H1 (cell line): ENCODE data around the gene BRPF1. TPM values are rescaled to one million over a fixed set of nuclear protein-coding genes. Genes with fewer than 3 reads are reported as not detected.
A peak's percentile ranks its signal among the peaks of the same experiment; 100 is the strongest.

Experiments used
- CHD2 ChIP-seq: IDR thresholded peaks from 2 replicates; pipeline ENCODE4 v1.6.1; 2012; ENCODE audit warnings: low read length, improper control_type of control experiment
- EGR1 ChIP-seq: IDR thresholded peaks from 2 replicates; pipeline ENCODE4 v1.6.1; 2011; ENCODE audit warnings: low read depth, low read length, borderline replicate concordance
- EP300 ChIP-seq, 2 experiments: IDR thresholded peaks; 1 replicate in 1 of 2; 2 replicates in 1 of 2; pipeline ENCODE4 v1.6.1; 2011 to 2012; ENCODE audit warnings: low read depth in 2 of 2, low read length in 2 of 2, mild to moderate bottlenecking in 2 of 2, borderline replicate concordance in 1 of 2, inconsistent platforms in 1 of 2, moderate library complexity in 1 of 2
- FOSL1 ChIP-seq: IDR thresholded peaks from 2 replicates; pipeline ENCODE4 v1.6.1; 2011; ENCODE audit warnings: mild to moderate bottlenecking, low read depth, low read length, moderate library complexity; ENCODE audit not compliant: insufficient read depth
- HDAC2 ChIP-seq, 2 experiments: fragments of 300-600 bp in 1 of 2; sonication (generic) in 1 of 2; IDR thresholded peaks; 2 replicates each; pipeline ENCODE4 v1.6.1; 2011 to 2012; ENCODE audit warnings: low read depth in 2 of 2, low read length in 2 of 2, mild to moderate bottlenecking in 2 of 2, moderate library complexity in 2 of 2, borderline replicate concordance in 1 of 2, inconsistent platforms in 1 of 2
- KDM1A ChIP-seq: fragments of 200-600, 300-600 bp; sonication (generic); IDR thresholded peaks from 2 replicates; pipeline ENCODE4 v1.7.1; 2016; ENCODE audit warnings: mild to moderate bottlenecking, low read length, borderline replicate concordance
- MAFK ChIP-seq: IDR thresholded peaks from 2 replicates; pipeline ENCODE4 v1.6.1; 2012; ENCODE audit warnings: low read depth, mild to moderate bottlenecking, improper control_type of control experiment, low read length
- NANOG ChIP-seq: IDR thresholded peaks from 2 replicates; pipeline ENCODE4 v1.6.1; 2011; ENCODE audit warnings: low read length, low read depth, mild to moderate bottlenecking, inconsistent platforms; ENCODE audit not compliant: insufficient read depth, poor library complexity, severe bottlenecking
- PHF8 ChIP-seq: fragments of 200-600 bp; sonication (generic); conservative IDR thresholded peaks from 2 replicates; pipeline ENCODE4 v1.7.1; 2012; ENCODE audit warnings: low read depth, mild to moderate bottlenecking, inconsistent platforms, low read length, moderate library complexity
- RNF2 ChIP-seq: fragments of 200-900, 300-1000 bp; sonication (generic); IDR thresholded peaks from 2 replicates; pipeline ENCODE4 v1.7.1; 2016; ENCODE audit warnings: borderline replicate concordance, low read depth, mild to moderate bottlenecking, antibody characterized with exemption, low read length; ENCODE audit not compliant: poor library complexity, severe bottlenecking; ENCODE audit errors: missing control alignments
- RXRA ChIP-seq: IDR thresholded peaks from 2 replicates; pipeline ENCODE4 v1.6.1; 2011; ENCODE audit warnings: low read depth, mild to moderate bottlenecking, low read length, moderate library complexity; ENCODE audit not compliant: insufficient read depth
- SIX5 ChIP-seq: IDR thresholded peaks from 2 replicates; pipeline ENCODE4 v1.6.1; 2011; ENCODE audit warnings: mild to moderate bottlenecking, low read depth, low read length
- SP2 ChIP-seq: IDR thresholded peaks from 2 replicates; pipeline ENCODE4 v1.6.1; 2012; ENCODE audit warnings: mild to moderate bottlenecking, low read length, inconsistent platforms
- SUZ12 ChIP-seq: fragments of 200-600 bp; sonication (generic); IDR thresholded peaks from 2 replicates; pipeline ENCODE4 v1.6.1; 2012; ENCODE audit warnings: mild to moderate bottlenecking, inconsistent platforms, low read length, moderate library complexity, mixed read lengths
- TAF1 ChIP-seq: IDR thresholded peaks from 2 replicates; pipeline ENCODE4 v1.6.1; 2011; ENCODE audit warnings: mild to moderate bottlenecking, low read depth, low read length
- TAF7 ChIP-seq: optimal IDR thresholded peaks from 2 replicates; pipeline ENCODE3; 2011; ENCODE audit warnings: low read depth, mild to moderate bottlenecking, inconsistent platforms, low read length, moderate library complexity, borderline replicate concordance
- TCF12 ChIP-seq: IDR thresholded peaks from 2 replicates; pipeline ENCODE4 v1.6.1; 2011; ENCODE audit warnings: low read depth, mild to moderate bottlenecking, low read length
- TEAD4 ChIP-seq: IDR thresholded peaks from 2 replicates; pipeline ENCODE4 v1.6.1; 2012; ENCODE audit warnings: low read depth, low read length, inconsistent platforms, mixed read lengths
- YY1 ChIP-seq: IDR thresholded peaks from 2 replicates; pipeline ENCODE4 v1.6.1; 2011; ENCODE audit warnings: low read depth, mild to moderate bottlenecking, low read length
- polyA plus RNA-seq, 7 experiments: library from polyadenylated mRNA; depleted of rRNA in 3 of 7; stranded (reverse) in 5 of 7; unstranded in 2 of 7; fragments of >200 nt in 5 of 7; fragments of 200-250 nt in 2 of 7; gene quantifications; 1 replicate in 5 of 7; 2 replicates in 1 of 7; 4 replicates in 1 of 7; pipeline versions ENCODE4 v1.2.1 to v1.2.3, GENCODE V29; 2011 to 2013; ENCODE audit warnings: missing spikeins in 2 of 7, mixed read lengths in 2 of 7
- total RNA-seq: library from RNA; stranded (reverse); fragmentation: NEBNext Ultra II Directional; extraction: Animal tissue kit (Norgen Biotek cat#: 25700); gene quantifications from 2 replicates; pipeline ENCODE4 v1.2.1, GENCODE V29; 2021
- TF ChIP-seq, protein P1 (sequence below): IDR thresholded peaks from 2 replicates; pipeline ENCODE4 v1.6.1; 2011; ENCODE audit warnings: low read depth, mild to moderate bottlenecking, low read length; ENCODE audit not compliant: insufficient read depth

BRPF1 gene
- total and polyA plus RNA-seq, 2 of the 8 experiments (the other 6 are each of a cell fraction or from before 2014, with no cell fraction given), result 11.3 to 21.7 TPM

DNA sequence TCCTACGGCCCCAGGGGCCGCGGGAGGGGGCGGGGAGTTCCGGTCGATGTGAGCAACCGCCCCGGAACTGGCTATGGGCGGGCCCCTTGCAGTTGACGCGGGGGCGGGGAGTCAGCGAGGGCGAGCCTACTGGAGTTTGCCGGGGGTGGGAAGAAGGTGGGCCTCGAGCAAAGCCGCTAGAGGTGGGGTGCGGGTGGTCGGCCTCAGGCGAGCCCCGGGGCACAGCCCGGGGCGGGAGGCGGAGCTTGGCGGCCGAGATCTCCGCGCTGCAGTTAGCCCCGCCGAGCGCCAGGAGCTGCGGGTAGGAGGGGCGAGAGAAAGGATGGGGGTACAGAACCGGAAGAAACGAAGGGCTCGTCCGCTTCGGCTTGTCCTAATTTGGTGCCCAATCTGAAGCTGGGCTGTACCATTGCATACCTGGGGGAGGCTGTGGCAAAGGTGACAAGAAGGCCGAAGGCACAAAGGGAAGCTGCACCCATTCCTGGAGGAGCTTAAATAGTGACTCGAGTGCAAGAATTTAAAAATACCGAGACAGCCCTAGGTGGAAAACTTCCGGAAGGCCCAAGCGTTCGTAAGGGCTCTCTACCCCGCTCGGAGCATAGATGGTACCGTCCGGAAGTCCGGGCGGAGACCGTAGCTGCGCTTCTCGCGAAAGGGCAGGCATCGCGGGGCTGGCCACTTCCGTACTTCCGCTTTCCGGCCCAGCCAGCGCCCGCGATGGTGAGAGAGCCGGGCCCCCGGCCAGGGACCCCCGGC, 61.0 kb downstream of the BRPF1 start, which contains the start of the genes ARPC4 and TADA3 (continued):
- TF ChIP-seq SP2 (no peak), MAFK (no peak), RXRA (no peak), TAF7 (peak; percentile 77), RNF2 (no peak), EGR1 (peak; percentile 76; the same call in 1 of the 2 replicates), TCF12 (no peak), NANOG (no peak), HDAC2 (IDR thresholded peaks at IDR 0.05; ENCODE audit: borderline replicate concordance in 1 of 2, low read depth in 2 of 2, low read length in 2 of 2) (no peak), TAF1 (peak; percentile 76), FOSL1 (no peak), EP300 (IDR thresholded peaks at IDR 0.05; ENCODE audit: borderline replicate concordance in 1 of 2, low read depth in 2 of 2, low read length in 2 of 2) (peak in 1 of 2 experiments; percentile 97; a peak in 2 of 3 replicates), SIX5 (peak; percentile 42), CHD2 (peak; percentile 95), SUZ12 (no peak), TEAD4 (0 out of 2 replicates have a peak, but pooled peaks have one; percentile 1), KDM1A (no peak), YY1 (no peak), PHF8 (peak; percentile 91)
- TF ChIP-seq, protein P1, sequence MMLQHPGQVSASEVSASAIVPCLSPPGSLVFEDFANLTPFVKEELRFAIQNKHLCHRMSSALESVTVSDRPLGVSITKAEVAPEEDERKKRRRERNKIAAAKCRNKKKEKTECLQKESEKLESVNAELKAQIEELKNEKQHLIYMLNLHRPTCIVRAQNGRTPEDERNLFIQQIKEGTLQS, result no peak
